ENCODE results near the gene ZBTB20.
"Not testable (repeated sequence)": the region's sequence is repeated elsewhere in the genome, so short reads cannot be mapped to it uniquely, and the experiment has no call there.

ZBTB20 gene

GRCh38 chr3:115147329-115148141, 447 bp upstream of the ZBTB20 start:
- peak; percentile 100 for DNase-seq (ENCODE audit: low read depth)

- DNase-seq (ENCODE audit: low read depth) = peak; percentile 79
Observed at GRCh38 chr3:115146032-115146417, 1.1 kb downstream of the ZBTB20 start.

GRCh38 chr3:115141033-115141757, 5.9 kb downstream of the ZBTB20 start:
- no peak for DNase-seq (ENCODE audit: low read depth)

- DNase-seq (ENCODE audit: low read depth) = no peak
Observed at GRCh38 chr3:115139072-115139471, 8.0 kb downstream of the ZBTB20 start.

GRCh38 chr3:115134648-115135347, 12.3 kb downstream of the ZBTB20 start:
- no peak for DNase-seq (ENCODE audit: low read depth)

- no peak for DNase-seq (ENCODE audit: low read depth)
Observed at GRCh38 chr3:115127208-115127607, 19.9 kb downstream of the ZBTB20 start.

GRCh38 chr3:115120597-115120996, 26.5 kb downstream of the ZBTB20 start:
- DNase-seq (ENCODE audit: low read depth) = no peak

GRCh38 chr3:115113367-115113766, 33.7 kb downstream of the ZBTB20 start:
- no peak for DNase-seq (ENCODE audit: low read depth)

GRCh38 chr3:115111632-115112031, 35.5 kb downstream of the ZBTB20 start:
- no peak for DNase-seq (ENCODE audit: low read depth)

- no peak for DNase-seq (ENCODE audit: low read depth)
Observed at GRCh38 chr3:115110830-115111229, 36.3 kb downstream of the ZBTB20 start.

GRCh38 chr3:115110066-115110465, 37.0 kb downstream of the ZBTB20 start:
- DNase-seq (ENCODE audit: low read depth) = not testable (repeated sequence)

GRCh38 chr3:115108614-115109013, 38.5 kb downstream of the ZBTB20 start:
- no peak for DNase-seq (ENCODE audit: low read depth)

GRCh38 chr3:115102046-115102445, 45.0 kb downstream of the ZBTB20 start:
- DNase-seq (ENCODE audit: low read depth) = no peak

- DNase-seq (ENCODE audit: low read depth) = no peak
Observed at GRCh38 chr3:115100806-115101205, 46.3 kb downstream of the ZBTB20 start.

- peak; percentile 29 for DNase-seq (ENCODE audit: low read depth)
Observed at GRCh38 chr3:115099986-115100571, 47.0 kb downstream of the ZBTB20 start.

GRCh38 chr3:115099134-115099985, 47.7 kb downstream of the ZBTB20 start:
- no peak for DNase-seq (ENCODE audit: low read depth)

GRCh38 chr3:115098354-115099073, 48.6 kb downstream of the ZBTB20 start:
- DNase-seq (ENCODE audit: low read depth) = no peak

GRCh38 chr3:115095236-115095635, 51.9 kb downstream of the ZBTB20 start:
- no peak for DNase-seq (ENCODE audit: low read depth)

GRCh38 chr3:115092220-115092791, 54.8 kb downstream of the ZBTB20 start:
- DNase-seq (ENCODE audit: low read depth) = peak; percentile 56

GRCh38 chr3:115090712-115091111, 56.4 kb downstream of the ZBTB20 start:
- DNase-seq (ENCODE audit: low read depth) = no peak

Measured in stromal cell of bone marrow (primary cell).